Stimulated activated CD8-positive, alpha-beta memory T cell treated with anti-CD3 and anti-CD28 coated beads, Interleukin-4, amount 100 ng/mL, for 24 hours (primary cell): Measurements from ENCODE around the gene ENOPH1.
"Not testable (repeated sequence)": the region's sequence is repeated elsewhere in the genome, so short reads cannot be mapped to it uniquely, and the experiment has no call there.

Source experiments
- DNase-seq: peaks from one replicate; pipeline ENCODE4 v3.0.0-alpha.2; 2020; ENCODE audit warnings: low read depth

The ENOPH1 gene

DNA sequence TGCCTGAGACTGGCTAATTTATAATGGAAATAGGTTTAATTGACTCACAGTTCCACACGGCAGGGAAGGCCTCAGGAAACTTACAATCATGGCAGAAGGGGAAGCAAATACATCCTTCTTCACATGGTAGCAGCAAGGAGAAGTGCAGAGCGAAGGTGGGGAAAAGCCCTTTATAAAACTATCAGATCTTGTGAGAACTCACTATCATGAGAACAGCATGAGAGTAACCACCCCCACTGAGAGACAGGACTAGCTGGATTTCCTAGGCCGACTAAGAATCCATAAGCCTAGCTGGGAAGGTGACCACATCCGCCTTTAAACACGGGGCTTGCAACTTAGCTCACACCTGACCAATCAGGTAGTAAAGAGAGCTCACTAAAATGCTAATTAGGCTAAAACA lies 42.7 kb downstream of the ENOPH1 start:
- DNase-seq: not testable (repeated sequence)

DNA sequence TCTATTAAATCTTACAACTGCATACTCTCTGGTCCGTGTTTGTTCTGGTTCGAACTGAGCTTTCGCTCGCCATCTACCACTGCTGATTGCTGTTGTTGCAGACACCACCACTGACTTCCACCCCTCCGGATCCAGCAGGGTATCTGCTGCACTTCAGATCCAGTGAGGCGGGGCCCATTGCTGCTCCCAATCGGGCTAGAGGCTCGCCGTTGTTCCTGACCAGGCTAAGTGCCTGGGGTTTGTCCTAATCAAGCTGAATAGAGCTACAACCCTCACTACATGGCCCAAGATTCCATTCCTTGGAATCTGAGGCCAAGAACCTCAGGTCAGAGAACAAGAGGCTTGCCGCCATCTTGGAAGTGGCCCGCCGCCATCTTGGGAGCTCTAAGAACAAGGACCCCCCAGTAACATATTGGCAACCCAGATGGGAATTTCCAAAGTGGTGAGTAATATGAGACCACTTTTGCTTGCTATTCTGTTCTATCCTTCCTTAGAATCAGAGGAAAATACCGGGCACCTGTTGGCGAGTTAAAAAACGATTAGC lies 43.3 kb downstream of the ENOPH1 start:
- DNase-seq: no peak

DNA sequence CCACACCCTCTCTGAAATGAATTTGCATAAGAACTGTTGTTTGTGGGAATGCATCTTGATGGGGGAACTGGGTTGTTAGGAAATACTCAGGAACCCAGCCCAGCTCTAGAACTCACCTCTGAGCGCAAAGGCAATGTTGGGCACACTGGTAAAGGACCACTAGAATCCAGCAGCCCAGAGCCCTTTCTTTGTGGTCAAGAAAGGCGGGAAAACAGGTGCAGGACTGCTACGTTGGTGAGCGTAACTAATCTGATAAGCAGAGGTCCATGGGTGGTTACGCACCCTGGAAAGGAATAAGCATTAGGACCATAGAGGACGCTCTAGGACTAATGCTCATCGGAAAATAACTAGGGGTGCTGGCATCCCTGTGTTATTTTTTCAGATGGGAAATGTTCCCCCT lies 45.5 kb downstream of the ENOPH1 start:
- DNase-seq: not testable (repeated sequence)

DNA sequence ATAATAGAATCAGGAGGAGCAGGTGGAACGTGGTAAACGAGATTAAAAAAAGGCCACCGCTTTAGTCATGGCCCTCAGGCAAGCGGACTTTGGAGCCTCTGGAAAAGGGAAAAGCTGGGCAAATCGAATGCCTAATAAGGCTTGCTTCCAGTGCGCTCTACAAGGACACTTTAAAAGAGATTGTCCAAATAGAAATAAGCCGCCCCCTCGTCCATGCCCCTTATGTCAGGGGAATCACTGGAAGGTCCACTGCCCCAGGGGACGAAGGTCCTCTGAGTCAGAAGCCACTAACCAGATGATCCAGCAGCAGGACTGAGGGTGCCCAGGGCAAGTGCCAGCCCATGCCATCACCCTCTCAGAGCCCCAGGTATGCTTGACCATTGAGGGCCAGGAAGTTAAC lies 47.1 kb downstream of the ENOPH1 start:
- DNase-seq: not testable (repeated sequence)

DNA sequence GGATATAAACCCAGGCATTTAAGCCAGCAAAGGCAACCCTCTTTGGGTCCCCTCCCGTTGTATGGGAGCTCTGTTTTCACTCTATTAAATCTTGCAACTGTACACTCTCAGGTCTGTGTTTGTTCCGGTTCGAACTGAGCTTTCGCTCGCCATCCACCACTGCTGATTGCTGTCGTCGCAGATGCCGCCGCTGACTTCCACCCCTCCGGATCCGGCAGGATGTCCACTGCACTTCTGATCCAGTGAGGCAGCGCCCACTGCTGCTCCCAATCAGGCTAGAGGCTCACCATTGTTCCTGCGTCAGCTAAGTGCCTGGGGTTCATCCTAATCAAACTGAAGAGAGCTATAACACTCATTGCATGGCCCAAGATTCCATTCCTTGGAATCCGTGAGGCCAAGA lies 49.2 kb downstream of the ENOPH1 start:
- DNase-seq: no peak

DNA sequence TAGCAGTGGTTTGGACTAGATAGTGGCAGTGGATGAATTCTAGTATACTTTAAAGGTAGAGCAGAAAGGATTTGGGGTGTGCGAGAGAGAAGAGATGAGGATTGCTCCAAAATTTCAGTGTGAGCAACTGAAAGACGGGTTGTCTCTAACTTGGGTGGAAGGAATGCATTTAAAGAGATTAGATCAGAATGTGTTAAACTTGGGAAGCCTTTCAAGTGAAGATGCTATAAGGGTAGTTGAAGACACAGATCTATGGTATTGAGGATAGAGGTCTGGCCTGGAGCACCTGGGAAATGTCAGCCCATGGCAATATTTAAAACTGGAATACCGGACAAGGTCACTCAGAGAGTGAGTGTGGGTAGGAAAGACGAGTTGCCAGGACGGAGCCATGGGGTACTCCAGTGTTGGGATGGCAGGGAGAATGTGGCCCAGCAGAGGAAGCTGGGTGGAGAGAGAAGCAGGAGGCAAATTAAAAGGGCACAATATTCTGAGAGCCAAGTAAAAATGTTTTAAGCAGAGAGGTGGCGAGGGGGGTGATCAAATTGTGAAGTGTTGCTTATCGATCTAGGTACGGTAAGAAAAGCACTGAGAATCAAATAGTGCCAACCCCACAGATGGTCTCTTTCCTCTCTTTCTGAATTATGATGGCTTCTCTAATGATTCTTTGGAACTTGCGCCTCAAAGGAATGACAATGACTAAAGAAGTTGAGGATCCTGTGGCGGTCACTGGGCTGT lies 50.5 kb downstream of the ENOPH1 start:
- no peak for DNase-seq

DNA sequence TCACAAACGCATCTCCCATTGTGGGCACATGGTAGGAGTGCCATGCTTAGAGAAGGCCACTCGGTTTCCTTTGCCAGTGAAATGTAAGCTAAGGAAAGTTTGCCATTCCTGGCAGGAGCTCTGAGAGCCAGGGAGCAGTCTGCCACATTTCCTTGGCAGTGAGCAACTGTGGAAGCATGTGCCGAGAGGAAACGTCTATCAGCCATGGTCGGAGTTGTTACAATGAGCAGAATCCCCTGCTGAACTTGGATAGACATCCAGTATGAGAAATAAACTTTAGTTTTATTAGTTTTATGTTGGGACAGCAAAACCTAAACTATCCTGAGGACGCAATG lies 51.1 kb downstream of the ENOPH1 start:
- no peak for DNase-seq

DNA sequence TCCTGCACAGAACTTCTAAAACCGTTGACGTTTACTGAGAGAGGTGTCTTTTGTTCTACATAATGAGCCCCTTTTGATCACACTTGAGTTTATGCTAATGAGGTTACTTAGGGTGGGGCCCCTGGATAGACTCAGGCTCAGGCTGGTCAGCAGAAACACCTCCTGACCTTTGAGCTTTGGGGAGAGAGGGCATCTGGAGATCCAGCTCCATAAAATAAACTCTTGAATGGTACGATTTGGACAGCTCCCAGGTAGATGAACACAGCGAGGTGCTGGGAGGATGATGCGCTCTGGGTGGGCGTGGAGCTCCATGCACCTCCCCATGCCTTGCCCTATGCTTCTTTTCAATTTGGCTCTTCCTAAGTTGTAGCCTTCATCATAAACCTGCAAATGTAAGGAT lies 52.0 kb downstream of the ENOPH1 start:
- DNase-seq: no peak

DNA sequence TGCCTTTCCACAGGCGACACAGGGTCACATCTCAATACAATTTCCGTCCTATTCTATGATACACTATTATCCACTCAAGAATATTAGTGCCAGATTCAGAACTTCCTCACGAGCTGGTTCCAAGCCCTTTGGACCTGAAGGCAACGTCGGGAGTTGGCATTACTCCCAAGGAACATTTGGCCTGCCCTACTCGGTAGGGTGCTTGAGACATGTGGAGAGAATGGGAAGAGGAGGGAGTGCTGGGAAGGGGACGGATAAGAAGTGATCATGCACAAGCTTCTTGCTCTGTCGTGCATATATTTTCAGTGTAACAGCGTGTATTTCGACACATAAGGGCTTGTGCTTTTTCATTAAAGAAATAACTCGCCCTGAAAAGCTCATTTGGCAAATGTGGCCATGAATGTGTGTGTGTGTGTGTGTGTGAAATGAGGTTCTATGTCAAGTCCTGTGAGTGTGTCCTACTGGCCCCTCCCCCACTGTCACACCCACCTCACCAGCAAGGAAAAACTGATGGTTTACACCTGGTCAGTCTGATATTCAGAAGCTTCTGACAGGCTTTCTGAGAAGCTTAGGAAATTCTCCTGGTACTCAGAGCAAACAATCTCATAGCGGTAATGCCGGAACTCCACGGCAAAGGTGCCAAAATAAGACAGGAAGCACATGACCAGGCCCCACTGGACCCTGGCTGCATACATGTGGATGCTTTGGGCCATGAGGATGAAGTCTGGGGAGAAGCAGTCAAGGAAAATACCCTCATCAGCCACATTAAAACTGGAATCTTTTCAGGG lies 54.8 kb downstream of the ENOPH1 start:
- DNase-seq: no peak

DNA sequence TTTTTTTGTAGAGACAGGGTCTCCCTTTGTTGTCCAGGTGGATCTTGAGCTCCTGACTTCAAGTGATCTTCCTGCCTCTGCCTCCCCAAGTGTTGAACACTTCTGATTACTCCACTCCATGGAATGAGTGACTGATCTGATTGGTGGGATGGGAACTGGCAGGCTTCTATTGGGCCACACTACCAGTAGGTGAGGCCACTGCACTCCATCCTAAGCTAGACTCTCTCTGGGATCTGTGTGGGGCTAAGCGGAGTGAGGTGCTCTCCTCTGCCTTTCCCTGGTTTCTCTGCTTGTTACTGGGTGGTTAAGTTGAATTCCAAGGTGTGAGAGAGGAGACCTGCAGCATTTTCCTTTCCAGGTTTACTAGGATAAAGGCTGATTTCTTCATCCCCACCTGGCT lies 58.7 kb downstream of the ENOPH1 start:
- DNase-seq: no peak

DNA sequence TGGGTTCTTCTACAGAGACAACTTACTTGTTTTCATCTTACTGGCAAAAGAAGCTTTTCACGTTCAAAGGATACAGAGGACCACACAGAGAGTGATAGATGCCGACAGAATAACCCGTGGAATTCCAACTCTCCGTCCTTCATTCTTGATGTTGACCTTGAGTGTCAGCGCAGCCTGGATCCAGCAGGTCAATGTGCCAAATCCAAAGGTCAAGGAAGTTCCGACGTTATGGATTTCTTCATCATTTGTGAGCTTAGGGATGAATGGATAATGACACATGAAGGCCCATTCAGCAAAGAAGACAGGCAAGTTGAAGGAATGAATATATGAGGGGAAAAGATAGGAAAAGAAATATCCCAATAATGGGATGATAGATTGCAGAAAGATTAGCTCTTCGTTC lies 59.6 kb downstream of the ENOPH1 start:
- DNase-seq: no peak

DNA sequence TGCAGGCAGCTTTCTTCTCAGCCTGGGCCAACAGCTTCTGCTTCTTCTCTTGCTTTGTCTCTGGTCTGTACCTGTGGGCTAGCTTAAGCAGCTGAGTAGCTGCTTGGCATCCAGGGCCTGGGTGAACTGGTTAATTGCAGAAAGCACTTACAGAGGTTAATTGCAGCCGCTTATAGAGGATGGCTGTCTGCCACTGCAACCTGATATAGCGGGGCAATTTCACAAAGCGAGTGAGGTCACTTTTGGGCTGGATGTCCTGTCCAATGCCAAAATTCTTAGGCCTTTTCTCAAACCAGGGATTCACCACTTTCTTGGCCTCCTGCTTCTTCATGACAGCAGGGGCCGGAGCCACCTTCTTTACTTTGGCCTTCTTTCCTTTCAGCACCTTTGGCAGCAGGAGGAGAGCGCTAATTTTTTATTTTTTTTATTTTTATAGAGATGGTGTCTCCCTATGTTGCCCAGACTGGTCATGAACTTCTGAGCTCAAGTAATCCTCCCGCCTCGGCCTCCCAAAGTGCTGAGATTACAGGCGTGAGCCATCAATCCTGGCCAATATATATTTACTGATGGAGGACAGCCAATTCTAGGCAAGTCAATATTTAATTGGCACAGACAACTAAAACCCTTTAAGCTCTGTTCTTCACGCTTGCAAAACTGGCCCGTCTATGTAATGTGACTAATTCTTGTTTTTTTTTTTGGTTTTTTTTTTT lies 61.0 kb downstream of the ENOPH1 start:
- DNase-seq: no peak

DNA sequence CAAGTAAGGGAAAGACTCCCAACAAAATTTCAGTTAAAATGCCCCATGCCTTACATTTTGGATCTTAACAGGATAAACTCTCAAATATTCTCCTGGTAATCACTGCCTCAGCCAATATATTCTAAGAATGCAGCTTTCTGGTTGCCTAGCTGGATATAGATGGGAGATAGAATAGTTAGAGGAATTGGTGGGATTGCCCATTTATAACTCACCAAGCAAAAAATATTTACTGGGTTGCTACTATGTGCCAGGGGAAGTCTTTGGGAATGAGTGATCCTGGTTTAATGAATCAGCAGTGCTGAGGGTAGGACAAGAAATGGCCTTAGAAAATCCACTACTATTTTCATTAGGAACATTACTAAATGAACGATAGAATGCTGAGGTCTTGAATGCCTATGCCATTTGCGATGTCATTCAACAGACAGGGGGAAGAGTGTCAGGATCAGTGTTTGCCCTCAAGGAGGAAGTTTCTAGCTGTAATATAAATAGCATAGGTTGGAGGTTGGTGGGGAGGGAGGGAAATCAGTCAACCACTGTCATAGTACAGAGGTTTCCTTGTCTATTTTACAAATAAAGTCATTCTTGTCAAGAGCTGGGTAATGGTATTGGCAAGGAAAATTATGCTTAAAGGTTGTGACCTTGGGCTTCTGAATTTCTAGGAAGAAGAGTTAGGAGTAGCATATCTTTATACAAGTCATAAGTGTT lies 63.5 kb downstream of the ENOPH1 start:
- DNase-seq: no peak

DNA sequence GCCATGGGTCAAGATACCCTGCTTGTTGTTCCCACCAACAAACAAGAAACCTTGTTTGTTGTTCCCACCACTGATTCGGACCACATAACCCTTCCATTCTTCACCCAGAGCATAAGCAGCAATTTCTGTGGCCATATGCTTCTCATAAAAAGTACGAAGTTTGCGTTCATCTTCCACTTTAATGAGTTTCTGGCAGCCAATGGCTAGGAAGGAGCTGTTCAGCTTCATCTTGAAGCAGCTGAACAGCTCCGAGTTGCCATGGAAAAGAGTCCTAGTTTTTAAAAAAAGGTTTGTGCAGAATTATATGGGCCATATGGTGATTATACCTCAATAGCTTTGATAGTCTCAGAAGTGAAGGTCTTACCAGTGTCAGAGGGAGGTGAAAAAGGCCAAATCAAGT lies 65.3 kb downstream of the ENOPH1 start:
- DNase-seq: no peak

DNA sequence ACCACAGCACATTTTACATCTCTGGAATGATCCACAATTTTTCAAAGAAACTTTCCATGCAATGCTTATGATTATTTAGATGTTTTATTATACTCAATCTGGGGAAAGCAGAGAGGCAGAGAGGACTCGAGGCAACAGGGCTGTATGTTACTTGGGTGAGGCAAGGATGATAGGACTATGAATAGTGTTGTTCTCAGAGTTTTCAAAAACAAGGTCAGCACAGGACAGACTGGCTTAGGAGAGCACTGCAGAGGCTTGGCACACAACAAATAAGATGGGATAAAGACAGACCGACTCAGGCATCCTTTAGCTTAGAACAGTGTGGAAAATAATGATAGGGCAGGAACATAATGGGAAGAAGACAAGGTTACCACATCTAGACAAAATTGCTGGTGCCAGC lies 66.0 kb downstream of the ENOPH1 start:
- no peak for DNase-seq

DNA sequence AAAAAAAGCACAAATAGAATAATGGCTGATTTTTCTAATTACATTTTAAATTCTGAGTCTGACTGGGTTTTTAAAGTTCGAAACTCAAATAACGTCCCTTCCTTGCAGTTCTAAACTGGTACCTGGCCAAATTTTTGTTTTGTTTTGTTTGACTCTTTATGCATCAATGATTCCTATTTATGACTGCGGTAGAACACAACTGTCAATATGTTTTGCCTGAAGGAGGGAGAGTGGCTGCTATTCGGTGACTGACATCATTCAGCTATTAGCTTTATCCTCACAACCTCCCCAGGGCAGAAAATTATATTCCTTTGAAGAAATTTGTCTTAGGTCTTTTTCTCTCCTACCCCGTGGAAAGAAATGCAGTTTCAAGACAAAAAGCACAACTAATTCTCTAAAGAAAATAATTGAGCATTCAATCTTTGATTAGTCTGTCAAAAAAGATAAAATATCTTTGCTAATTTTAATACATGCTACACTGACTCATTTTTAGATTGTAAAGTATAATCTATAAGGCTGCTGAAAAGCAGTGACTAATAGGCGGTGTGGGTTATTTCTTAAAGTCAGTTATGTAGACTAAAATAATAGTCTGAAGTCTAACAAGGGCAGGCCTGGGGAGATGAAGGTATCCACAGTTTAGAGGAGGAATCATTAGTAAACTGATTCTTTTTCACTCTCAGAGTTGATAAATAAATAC lies 69.5 kb downstream of the ENOPH1 start:
- no peak for DNase-seq

DNA sequence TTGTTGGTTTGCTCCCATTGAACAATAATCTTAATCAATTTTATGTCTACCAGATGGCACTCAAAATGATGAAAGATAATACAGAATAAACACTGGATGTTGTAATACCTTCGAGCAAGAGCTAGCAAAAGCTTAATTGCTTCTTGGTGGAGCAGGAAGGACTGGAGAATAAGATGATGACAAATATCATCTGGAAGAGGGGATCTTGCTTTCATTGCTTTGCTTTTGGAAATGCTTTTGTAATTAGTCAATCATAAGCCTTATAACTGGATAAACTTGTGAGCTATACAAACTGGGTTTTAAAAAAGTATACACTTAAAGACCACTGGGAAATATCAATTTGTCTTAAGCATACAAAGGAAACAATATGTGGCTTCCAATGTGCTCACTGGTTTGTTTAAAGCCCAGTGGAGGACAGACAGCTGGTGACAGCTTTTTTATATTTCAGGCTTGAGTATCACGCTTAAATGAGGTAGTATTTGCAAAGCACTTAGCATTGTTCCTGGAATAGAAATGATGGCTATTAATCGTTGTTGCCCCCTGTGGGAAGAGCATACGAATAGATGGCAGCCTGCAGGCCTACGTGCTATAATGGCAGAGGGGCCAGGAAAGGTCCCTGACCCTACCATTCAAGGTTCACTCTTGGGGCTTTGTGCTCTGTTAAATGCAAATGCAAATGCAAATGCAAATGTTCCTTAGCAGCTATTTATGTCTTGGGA lies 70.2 kb downstream of the ENOPH1 start:
- DNase-seq: no peak

DNA sequence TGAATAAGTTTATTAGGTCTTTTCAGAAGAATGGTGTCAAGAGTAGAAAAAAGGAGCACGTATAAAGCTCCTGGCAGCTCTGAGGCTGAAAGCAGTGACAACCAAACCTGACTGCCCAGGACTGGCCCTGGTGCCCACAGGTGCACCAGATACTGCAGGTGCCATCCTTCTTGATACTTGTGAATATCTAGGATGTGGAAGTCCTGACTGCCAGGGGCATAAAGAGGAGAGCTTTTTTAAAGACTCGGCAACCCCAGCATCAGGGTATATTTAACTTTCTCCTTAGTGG lies 70.7 kb downstream of the ENOPH1 start:
- no peak for DNase-seq

DNA sequence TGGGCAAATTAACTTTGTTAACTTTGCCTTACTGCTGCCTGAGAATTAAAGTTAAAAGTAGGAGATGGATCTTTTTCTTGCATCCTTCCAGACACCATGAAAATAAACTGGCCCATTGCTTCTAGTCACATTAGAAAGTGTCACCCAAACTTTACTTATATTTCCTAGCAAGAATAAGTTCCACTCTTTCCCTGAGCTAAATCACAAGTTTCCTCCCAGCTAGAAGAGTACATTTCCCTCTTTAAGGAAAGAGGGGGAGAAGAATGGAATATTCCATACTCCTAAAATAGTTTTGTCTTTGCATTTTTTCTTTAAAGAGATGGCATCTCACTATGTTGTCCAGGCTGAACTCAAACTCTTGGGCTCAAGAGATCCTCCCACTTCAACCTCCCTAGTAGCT lies 77.6 kb downstream of the ENOPH1 start:
- no peak for DNase-seq

DNA sequence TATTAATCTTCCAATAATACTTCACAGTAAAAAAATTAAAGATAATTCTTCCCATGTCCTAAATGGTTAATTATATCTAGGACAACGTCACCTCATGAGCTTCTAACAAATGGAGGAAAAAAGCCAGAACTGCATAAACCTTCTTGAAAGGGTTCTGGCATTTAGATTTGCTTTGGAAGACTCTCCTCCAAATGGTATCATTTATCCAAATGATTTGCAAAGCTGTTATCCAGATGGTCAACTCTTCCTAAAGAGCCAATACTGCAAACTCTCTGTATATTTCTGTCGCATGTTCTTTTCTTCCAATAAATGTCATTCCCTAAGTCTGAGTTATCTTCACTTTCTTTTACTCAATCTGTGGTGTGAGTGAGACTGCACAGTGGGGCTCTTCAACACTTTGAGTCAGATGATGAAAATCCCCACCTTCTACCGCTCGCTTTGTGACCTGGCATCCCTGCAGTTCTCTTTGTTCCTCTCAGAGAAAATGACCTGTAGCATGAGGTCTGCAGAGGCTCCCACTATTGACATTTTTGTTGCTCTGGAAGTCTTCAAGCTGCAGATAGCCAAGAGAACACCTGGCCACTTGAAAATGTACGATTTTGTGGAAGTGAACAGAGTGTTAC lies 78.5 kb downstream of the ENOPH1 start:
- no peak for DNase-seq

DNA sequence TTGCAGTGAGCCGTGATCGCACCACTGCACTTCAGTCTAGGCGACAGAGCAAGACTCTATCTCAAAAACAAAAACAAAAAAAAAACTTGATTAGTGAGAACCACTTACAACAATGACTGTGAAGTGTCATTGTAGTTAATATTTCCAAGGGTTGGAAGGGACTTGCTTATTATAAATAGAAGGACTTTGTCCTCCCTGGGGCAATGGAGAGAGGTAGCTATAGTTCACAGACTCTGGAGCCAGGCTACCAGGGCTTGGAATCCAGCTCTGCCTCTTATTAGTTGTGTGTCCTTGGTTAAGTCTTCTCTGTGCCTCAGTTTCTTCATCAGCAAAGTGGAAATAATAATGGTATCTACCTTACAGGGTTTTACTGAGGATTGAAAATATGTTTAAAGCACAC lies 79.8 kb downstream of the ENOPH1 start:
- DNase-seq: no peak
